Muscle of back (tissue), 11 donors: ENCODE measurements around the gene EEF1A2. TPM values are rescaled to one million over a fixed set of nuclear protein-coding genes. Genes with fewer than 3 reads are reported as not detected.

Experiments used
- DNase-seq, 3 donors: peaks; one replicate each; pipeline versions ENCODE4 v3.0.0 to v3.0.0-alpha.2; 2013
- polyA plus RNA-seq, 10 donors: library from polyadenylated mRNA; unstranded; fragments of 120-200 nt; gene quantifications; one replicate each; pipeline ENCODE4 v1.2.1, GENCODE V29; 2013; ENCODE audit not compliant: insufficient read length in 10 of 10

EEF1A2 gene
- polyA plus RNA-seq, 10 donors = 401 to 971 (median 772) TPM

- DNase-seq = peak in 1 of 3 donors; percentile 53
Measured at GRCh38 chr20:63454731-63455567, 43.9 kb downstream of the EEF1A2 start.

- peak in 1 of 3 donors; percentile 49 for DNase-seq
Measured at GRCh38 chr20:63452821-63453523, 45.9 kb downstream of the EEF1A2 start.

DNA sequence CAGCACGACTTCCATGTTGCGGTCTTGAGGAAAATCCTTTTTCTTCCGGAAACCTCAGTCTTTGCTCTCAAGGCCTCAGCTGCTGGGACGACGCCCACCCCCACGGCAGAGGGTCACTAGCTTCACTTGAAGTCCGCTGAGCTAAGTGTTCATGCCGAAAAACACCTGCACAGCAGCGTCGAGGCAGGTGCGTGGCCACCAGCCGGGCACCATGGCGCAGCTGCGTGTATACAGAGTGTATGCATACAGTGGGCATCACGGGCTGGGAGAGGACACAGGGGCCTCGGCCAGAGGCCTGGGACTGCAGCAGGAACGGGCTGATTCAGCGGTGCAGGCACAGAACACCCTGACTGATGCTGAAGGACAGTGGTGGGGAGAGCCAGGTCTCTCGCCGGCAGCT, 46.5 kb downstream of the EEF1A2 start:
- DNase-seq = peak in 1 of 3 donors; percentile 39

DNA sequence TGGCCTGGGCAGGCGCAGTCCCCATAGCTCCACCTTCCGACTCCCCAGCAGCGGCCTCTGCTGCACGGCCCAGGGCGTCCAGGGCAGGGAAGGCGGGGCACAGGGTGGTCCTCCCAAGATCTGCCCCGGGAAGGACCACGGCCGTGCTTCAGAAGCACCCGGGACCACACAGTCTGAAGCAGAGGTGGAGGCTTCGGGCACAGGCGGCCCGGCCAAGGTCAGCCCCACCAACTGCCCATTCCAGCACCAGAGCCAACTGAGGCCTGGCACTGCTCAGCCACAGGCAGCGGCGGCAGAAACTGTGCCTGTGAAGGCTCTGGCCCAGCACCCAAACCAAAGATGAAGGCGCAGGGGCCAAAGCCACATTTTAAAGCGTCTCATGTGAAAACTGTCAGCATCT, 47.1 kb downstream of the EEF1A2 start:
- no peak for DNase-seq

DNA sequence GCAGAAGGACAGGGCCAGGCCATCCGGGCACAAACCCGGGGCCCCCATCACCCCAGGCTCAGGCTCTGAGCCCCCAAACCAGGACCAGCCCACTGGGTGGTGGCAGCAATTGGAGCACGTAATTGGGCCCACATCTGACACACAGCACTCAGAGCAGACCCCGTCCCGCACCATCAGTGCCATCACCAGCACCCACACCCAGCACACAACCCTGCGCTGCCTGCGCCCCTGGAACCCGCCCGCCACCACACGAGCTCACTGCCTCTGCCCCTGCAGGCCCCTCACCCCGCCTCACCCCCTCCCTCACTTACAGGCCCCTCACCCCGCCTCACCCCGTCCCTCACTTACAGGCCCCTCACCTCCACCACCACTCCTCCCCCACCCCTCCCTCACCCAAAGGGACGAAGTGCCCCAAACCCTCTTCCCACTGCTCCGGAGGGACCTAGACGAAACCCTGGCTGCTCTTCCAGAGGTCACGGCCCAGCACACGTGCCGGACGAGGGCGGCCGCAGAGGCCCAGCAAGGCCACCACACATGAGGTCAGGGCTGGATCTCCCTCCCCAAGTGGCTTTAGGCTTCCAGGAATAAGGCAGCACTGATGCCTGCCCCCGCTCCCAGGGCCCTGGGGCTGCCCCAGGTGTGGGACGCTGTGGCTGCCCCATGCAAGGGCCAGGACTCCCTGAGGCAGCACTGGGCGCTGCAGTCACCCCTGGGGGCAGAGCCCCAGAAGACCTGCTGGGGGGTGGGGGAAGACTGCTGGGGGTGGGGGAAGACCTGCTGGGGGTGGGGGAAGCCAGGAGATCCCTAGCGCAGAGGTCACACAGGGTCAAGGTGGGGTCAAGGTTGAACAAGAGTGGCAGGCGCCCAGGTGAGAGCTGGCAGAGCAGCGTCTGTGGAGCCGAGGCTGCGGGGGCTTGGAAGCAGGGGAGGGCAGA, 48.8 kb downstream of the EEF1A2 start:
- DNase-seq = no peak

- DNase-seq = no peak
Measured at GRCh38 chr20:63449025-63449424, 49.9 kb downstream of the EEF1A2 start.

GRCh38 chr20:63448031-63448430, 50.9 kb downstream of the EEF1A2 start:
- DNase-seq = peak in 1 of 3 donors; percentile 47

DNA sequence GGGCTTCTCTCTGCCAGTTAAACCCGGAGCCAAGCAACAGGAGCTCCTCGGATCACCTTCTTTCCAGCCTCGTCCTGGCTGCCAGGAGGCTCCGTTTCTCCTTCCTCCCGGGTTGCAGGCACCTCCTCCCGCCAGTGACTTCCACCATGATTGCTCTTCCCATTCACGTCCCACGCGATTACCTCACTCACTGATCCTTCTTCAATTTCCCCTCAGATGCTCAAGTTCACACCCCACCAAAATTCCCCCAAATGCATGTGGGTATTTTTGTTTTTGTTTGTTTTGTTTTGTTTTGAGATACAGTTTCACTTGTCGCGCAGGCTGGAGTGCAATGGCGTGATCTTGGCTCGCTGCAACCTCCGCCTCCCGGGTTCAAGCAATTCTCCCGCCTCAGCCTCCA, 51.6 kb downstream of the EEF1A2 start:
- DNase-seq = no peak

DNA sequence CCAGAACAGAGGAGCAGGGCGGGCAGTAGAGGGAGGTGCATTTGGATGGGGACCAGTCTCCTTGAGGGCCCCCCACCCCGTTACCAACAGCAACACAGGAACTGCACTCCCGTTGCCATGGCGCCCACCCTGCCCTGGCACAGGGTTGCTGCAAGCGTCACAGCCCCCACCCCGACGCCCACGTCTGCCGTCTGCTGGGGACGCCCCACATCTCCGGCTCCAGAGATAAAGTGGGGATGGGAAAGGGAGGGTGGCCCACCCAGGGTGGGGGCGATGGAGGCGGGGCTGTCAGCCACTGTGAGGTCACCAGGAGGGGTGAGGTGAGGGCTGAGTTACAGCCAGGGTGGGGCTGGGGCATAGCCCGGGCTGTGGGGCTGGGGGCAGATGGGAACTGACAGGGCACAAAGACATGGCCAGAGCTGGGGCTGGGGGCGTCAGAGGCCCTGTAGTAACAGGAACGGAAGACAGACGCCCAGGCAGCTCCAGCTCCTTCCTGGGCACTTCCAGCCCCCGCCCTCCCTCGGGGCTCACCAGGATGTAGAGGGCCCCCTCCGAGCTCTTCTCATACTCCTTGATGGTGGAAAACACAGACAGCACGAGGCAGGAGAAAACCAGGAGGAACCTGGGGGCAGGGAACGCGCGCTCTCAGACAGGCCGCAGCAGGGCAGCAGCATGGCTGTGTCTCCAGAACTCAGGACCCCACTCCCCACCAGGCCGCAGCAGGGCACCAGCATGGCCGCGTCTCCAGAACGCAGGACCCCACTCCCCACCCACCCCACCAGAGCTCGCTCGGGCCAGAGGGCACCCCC, 52.5 kb downstream of the EEF1A2 start:
- no peak for DNase-seq

- DNase-seq = no peak
Measured at GRCh38 chr20:63445075-63445734, 53.7 kb downstream of the EEF1A2 start.

- no peak for DNase-seq
Measured at GRCh38 chr20:63444548-63444947, 54.3 kb downstream of the EEF1A2 start.

GRCh38 chr20:63443606-63444395, 55.1 kb downstream of the EEF1A2 start:
- DNase-seq = no peak

- no peak for DNase-seq
Measured at GRCh38 chr20:63442100-63442493, 56.8 kb downstream of the EEF1A2 start.

DNA sequence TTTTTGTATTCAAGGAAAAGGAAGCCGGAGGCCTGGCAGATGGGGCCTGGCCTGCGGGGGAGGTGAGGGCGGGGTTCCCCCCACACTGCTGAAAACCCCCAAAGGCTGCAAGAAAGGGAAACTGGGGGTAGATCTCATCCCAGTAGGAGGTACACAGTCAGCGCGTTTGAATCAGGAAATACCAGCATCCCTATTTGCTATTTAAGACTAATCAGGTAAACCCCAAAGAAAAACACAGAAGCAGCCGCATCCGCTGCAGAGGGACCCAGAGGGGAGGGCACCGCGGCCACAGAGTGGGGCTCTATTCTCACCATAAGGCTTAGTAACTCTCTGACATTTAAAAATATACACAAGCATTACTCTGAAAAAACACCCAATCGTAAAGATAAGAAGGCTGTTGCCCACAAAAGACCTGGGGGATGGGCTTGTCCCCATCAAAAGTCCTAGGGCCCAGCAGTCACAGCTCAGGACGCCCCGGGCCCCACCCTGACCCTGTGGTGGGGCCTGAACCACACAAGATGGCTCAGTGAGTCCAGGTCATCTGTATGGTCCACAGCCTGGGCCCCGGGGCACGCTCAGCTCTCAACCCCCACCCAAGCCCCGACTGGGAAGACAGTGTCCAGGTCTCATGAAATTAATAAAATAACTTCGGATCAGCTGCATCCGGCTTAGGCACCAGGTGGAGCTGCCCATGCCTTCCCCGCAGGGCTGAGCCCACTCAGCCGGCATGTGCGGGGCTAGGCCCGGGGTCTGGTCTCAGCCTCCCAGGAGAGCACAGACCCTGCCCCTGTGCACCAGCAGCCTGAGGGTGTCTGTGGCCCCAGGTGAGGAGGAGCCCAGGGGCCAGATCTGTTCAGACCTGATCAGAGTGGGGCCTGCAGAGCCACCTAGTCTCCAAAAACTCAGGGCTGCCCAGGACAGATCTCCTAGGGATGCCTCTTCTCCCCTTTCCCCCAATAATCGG, 57.5 kb downstream of the EEF1A2 start:
- DNase-seq = no peak

- DNase-seq = no peak
Measured at GRCh38 chr20:63440366-63440955, 58.4 kb downstream of the EEF1A2 start.

GRCh38 chr20:63439866-63440265, 59.0 kb downstream of the EEF1A2 start:
- no peak for DNase-seq

DNA sequence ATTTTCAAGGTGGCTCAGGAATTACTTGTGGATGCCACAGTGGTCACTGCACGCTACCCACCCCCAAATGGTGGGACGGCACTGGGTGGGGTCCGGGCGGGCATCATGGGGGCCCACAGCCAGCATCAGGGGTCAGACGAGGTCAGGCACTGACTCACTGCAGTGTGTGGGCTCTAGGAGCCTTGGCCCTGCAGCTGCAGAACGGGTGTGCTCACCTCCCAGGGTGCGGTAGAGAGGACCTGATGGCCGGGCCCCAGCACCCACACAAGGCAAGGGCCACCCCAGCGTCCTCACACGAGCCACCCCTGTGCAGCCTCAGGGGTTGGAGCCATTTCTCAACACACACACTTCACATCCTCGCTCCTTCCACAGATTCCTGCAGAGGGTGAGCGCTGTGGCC, 60.8 kb downstream of the EEF1A2 start:
- no peak for DNase-seq
